Activated CD4-positive, alpha-beta T cell treated with anti-CD3 and anti-CD28 coated beads, Interleukin-2, amount 10 ng/mL, durations not matched to agents 7 days and 5 days (primary cell): ENCODE results near the gene FLRT1. TPM values are rescaled to one million over a fixed set of nuclear protein-coding genes. Genes with fewer than 3 reads are reported as not detected.

Experiments used
- CTCF ChIA-PET: fragments of 350-600 bp; sonication (Branson Sonifier 250); formaldehyde crosslinking; loops from one replicate; lab custom pipeline; 2021; ENCODE audit warnings: antibody characterized with exemption; lab: Charles Lee
- POLR2A ChIA-PET: fragments of 350-600 bp; sonication (Branson Sonifier 250); formaldehyde crosslinking; loops from one replicate; lab custom pipeline; 2021; ENCODE audit warnings: antibody characterized with exemption; lab: Charles Lee
- DNase-seq: peaks from one replicate; pipeline ENCODE4 v3.0.0-alpha.2; 2020
- H3K27ac Mint-ChIP-seq: one replicate; pipeline ENCODE4 v1.8.0; 2021; ENCODE audit warnings: mild to moderate bottlenecking, moderate library complexity, mixed read lengths
- H3K27me3 Mint-ChIP-seq: one replicate; pipeline ENCODE4 v1.8.0; 2021; ENCODE audit warnings: mixed read lengths
- H3K36me3 Mint-ChIP-seq: one replicate; pipeline ENCODE4 v1.8.0; 2021; ENCODE audit warnings: low read depth, mixed read lengths
- H3K4me1 Mint-ChIP-seq: one replicate; pipeline ENCODE4 v1.8.0; 2021; ENCODE audit warnings: mixed read lengths
- H3K4me3 Mint-ChIP-seq: one replicate; pipeline ENCODE4 v1.8.0; 2021; ENCODE audit warnings: mild to moderate bottlenecking, moderate library complexity, mixed read lengths
- H3K9me3 Mint-ChIP-seq: one replicate; pipeline ENCODE4 v1.8.0; 2021; ENCODE audit warnings: mixed read lengths
- total RNA-seq, 2 experiments: library from RNA; stranded (reverse); gene quantifications; one replicate each; pipeline ENCODE4 v1.2.3, GENCODE V29; 2021

Gene FLRT1
- total RNA-seq, 2 experiments from 2014 or later: not detected

DNA sequence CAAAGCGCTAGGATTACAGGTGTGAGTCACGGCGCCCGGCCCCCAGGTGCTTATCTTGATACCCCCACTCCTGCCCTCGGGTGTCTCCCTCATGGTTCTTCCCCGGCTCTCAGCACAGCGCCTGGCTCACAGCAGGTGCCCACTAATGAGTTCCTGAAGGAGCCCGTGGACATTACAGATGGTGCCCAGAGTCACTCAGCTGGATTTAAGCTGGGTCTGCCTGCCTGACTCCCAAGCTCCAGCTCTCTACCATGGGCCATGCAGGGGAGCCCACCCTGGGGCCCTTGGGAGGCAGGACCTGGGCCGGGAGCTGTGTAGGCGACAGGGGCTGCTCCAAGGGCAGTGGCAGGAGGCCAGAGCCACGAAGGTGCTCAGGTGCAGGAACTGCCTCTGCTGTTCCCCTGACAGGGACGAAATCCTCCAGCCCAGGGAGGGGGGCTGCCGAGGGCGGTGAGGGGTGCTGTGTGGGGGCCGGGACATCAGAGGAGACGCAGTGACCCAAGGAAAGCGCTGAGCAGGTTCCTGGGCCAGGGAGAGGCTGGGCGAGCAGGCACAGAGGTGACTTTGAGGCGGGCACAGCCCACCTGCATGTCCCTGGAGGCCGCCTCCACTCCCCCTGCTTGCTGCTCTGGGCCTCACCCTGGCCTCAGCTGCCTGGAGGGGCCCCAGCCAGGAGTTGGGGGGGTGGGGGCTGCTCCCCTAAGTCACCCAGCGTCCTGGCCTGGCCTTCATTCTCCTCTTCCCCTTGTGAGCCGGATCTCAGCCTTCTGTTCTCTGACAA, 14.6 kb upstream of the FLRT1 start:
- Mint-ChIP-seq H3K27ac (no peak overlapping the region), H3K27me3 (no peaks in the 10 kb centered on the region), H3K9me3 (no peaks in the 10 kb centered on the region), H3K4me3 (no peak overlapping the region), H3K4me1 (no peaks in the 10 kb centered on the region), H3K36me3 (no peaks in the 10 kb centered on the region)
- POLR2A ChIA-PET: no interaction called here
- CTCF ChIA-PET: interaction anchor here (0.7 kb wide), 1 partner anchor 20 kb away, joined by 3 read pairs; no protein-coding TSS in a partner anchor
- DNase-seq: no peak

DNA sequence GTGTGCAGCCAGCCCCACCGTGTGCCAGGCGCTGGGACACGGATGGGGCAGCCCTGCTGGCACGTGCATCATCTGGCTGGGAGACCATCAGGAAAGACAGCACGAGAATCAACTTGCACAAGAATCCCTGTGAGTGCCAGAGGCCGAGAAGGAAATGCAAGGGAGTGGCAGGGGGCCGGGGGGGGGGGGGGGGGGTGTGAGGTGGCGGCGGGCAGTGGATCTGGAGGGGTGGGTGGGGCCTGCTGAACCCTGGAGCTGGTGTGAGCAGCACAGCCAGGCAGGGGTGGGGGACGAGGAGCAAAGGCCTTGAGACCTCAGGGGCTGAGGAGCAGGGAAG, 14.0 kb upstream of the FLRT1 start:
- no peak for DNase-seq
- Mint-ChIP-seq H3K36me3 (no peaks in the 10 kb centered on the region), H3K9me3 (no peaks in the 10 kb centered on the region), H3K27ac (no peak overlapping the region), H3K27me3 (no peaks in the 10 kb centered on the region), H3K4me1 (no peaks in the 10 kb centered on the region), H3K4me3 (no peak overlapping the region)
- ChIA-PET CTCF (interaction anchor here (0.7 kb wide), 1 partner anchor 21 kb away, joined by 3 read pairs; no protein-coding TSS in a partner anchor), POLR2A (no interaction called here)

DNA sequence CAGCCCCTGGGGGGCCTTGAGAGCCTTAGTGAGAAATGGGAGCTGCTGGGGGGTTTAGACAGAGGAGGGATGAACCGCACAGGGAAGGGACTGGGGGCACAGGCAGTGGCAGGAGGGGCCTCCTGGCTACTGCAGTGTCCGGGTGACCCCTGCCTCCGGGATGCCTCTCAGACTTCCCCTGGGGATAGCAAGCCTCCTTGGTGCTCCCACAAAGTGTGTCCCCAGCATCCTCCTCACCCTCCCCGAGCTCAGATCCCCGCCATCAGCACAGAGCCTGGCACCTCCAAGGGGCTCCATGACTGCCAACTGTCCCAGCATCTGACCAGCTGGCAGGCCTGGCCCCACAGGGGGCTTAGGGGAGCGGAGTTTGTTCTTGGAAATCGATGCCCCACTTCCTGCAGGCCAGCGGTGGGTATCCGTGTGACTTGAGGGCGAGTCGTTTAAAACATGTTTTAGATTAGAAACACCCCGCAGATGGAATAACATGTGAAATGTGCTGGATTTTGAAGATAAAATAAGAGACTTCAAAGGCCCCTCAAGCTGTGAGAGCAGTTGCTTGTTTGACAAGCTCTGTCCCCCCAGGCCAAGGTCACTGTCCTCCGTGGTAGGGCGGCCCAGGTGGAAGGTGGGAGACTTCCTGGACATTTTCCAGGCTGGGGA, 13.5 kb upstream of the FLRT1 start:
- no peak overlapping the region for H3K4me3 Mint-ChIP-seq

DNA sequence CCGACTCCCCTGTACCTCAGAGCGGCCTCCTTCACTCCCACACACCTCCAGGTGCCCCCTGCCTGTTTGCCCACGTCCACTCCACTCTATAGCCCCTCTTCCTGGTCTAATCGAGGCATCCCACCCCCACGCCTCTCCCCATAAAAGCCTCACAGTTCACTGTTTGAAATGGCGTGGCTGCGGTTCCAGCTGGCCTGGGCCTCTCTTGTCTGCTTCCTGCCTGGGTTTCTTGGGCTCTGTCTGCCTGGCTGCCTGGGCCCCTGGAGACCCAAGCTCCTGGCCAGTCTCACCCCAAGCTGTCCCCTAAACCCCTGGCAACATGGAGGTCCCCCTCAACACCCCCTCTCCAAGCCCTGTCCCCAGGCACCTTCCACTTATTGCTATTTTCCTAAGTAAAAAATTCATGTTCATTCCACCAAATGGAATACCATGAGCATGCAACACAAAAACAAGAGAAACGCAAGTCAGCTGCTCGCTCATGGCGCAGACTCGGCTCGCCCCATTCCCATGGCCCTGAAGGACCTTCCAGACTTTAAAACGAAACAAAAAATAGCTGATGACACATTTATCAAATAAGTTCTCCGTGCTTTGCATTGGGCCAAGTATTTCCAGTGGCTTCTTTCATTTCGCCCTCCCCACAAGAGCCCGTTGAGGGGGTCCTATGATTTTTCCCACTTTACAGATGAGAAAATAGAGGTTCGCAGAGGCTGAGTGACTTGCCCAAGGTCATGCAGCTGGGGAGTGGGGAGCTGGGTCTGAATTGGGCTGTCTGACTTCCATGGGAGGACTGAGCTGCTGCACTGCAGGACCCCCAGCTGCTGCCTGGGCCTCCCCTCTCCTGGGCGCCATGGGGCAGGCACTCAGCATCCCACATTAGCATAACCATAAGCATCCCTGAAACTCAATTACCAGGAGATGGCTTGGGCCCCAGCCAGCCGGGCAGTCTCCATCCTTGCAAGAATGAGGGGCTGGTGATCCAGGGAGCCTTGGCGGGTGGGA, 11.7 kb upstream of the FLRT1 start:
- POLR2A ChIA-PET: interaction anchor here (0.7 kb wide), 1 partner anchor 198 kb away, joined by 3 read pairs; no protein-coding TSS in a partner anchor
- DNase-seq: no peak
- CTCF ChIA-PET: interaction anchor here (1.6 to 2.0 kb wide), 2 partner anchors 10 to 22 kb away, joined by 4 to 6 read pairs; no protein-coding TSS in a partner anchor
- H3K27ac Mint-ChIP-seq: no peak overlapping the region
- peaks cover 2% of the 10 kb centered on the region for H3K4me1 Mint-ChIP-seq
- H3K36me3 Mint-ChIP-seq: no peaks in the 10 kb centered on the region
- peaks cover 3% of the 10 kb centered on the region for H3K27me3 Mint-ChIP-seq
- H3K4me3 Mint-ChIP-seq: no peak overlapping the region
- H3K9me3 Mint-ChIP-seq: no peaks in the 10 kb centered on the region

More for the DNA sequence above, 13.5 kb upstream of the FLRT1 start:
- ChIA-PET POLR2A (no interaction called here), CTCF (interaction anchor here (0.6 to 2.0 kb wide), 3 partner anchors 8 to 1105 kb away, joined by 3 to 6 read pairs (median 4); no protein-coding TSS in a partner anchor)
- no peak for DNase-seq
- Mint-ChIP-seq H3K4me1 (no peaks in the 10 kb centered on the region), H3K9me3 (no peaks in the 10 kb centered on the region), H3K36me3 (no peaks in the 10 kb centered on the region), H3K27me3 (no peaks in the 10 kb centered on the region), H3K27ac (no peak overlapping the region)

DNA sequence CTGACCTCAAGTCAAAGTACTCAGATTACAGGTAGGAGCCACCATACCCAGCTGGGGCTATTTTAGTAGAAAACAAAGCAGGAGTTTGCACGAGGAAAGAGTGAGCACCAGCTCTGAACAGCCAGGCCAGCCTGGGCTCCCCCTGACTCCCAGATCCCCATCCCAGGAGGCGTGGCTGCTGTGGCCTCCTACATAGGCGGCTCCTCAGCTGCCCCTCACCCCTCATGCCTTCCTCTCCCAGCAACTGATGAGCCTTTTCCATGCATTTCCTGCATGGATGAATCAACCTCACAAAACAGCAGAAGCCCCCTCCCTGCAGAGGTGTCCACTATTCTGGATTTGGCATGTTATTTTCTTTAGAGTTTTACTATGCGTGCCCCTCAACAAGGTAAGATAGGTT, 10.5 kb upstream of the FLRT1 start:
- Mint-ChIP-seq H3K27me3 (peaks cover 5% of the 10 kb centered on the region), H3K36me3 (no peaks in the 10 kb centered on the region), H3K27ac (no peak overlapping the region), H3K4me1 (peaks cover 2% of the 10 kb centered on the region), H3K9me3 (no peaks in the 10 kb centered on the region), H3K4me3 (no peak overlapping the region)
- ChIA-PET CTCF (interaction anchor here (0.6 to 2.0 kb wide), 2 partner anchors 22 to 24 kb away, joined by 8 to 9 read pairs; no protein-coding TSS in a partner anchor), POLR2A (no interaction called here)
- no peak for DNase-seq

DNA sequence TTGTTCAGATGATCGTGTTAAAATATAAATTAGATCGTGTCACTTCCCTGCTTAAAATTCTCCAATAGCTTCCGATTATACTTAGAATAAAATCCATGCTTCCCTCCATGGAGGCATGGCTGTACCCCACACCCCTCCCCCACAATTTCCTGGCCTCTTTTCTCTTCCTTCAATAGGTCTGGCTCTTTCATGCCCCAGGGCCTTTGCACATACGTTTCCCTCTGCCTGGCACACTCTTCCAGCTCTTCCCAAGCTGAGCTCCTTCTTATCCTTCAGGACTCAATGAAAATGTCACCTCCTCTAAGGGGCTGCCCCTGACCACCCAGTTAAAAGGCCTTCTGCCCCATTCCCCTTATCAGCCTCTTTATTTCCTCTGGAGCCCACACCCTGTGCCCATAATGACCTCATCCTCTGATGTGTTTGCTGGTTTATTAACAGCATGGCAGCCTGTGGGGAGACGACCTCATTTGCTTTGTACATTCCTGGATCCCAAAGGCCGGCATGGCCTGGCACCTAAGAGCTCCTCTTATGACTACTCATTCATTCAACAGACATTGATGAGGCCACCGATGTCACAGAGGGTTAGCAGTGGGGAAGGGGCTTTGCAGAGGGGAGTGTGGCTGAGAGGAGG, 9.0 kb upstream of the FLRT1 start:
- ChIA-PET POLR2A (no interaction called here), CTCF (interaction anchor here (0.6 to 2.0 kb wide), 4 partner anchors 9 to 103 kb away, joined by 3 to 8 read pairs (median 4); no protein-coding TSS in a partner anchor)
- Mint-ChIP-seq H3K4me1 (peaks cover 2% of the 10 kb centered on the region), H3K9me3 (no peaks in the 10 kb centered on the region), H3K4me3 (no peak overlapping the region), H3K27me3 (peaks cover 5% of the 10 kb centered on the region), H3K36me3 (no peaks in the 10 kb centered on the region), H3K27ac (no peak overlapping the region)
- no peak for DNase-seq

DNA sequence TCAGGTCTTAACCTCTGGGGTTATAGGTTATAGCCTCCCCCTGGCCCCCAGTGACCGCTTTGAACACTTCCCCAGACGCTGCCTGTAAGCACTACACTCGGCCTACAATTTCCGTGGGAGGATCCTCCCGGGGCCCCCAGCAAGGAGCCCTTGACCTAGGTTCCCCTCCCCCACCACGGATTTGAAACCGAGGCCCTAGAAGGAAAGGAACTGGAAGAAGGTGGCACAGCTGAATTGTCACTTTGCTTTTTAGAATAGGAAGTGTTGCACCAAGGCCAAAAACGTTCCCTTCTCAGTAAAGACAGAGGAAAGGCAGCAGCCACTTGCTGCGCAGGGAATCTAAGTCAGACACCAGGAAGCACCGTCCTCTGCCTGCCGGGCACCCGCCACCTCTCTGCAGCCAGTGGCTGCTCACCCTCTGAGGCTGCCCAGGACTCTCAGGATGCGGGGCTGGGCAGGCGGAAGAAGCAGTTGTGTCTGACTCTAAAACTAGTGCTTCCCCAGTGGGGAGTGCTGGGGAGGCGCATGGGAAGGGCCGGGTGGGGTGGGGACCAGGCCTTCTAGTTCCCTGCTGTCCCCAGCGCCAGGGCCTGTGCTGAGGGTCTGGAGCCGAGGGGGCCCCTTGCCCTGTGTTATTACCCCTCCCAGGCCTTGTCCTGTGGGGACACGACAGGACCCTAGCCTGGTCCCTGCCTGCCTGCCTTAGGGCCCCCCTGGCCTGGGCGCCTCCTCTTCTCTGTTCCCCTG, 7.9 kb upstream of the FLRT1 start:
- no peak overlapping the region for H3K4me3 Mint-ChIP-seq
- ChIA-PET CTCF (interaction anchor here (0.8 to 2.8 kb wide), 3 partner anchors 10 to 27 kb away, joined by 3 to 11 read pairs (median 3); no protein-coding TSS in a partner anchor), POLR2A (no interaction called here)
- peaks cover 2% of the 10 kb centered on the region for H3K4me1 Mint-ChIP-seq
- peaks cover 9% of the 10 kb centered on the region for H3K27me3 Mint-ChIP-seq
- no peak overlapping the region for H3K27ac Mint-ChIP-seq
- no peaks in the 10 kb centered on the region for H3K9me3 Mint-ChIP-seq
- no peak for DNase-seq
- no peaks in the 10 kb centered on the region for H3K36me3 Mint-ChIP-seq

DNA sequence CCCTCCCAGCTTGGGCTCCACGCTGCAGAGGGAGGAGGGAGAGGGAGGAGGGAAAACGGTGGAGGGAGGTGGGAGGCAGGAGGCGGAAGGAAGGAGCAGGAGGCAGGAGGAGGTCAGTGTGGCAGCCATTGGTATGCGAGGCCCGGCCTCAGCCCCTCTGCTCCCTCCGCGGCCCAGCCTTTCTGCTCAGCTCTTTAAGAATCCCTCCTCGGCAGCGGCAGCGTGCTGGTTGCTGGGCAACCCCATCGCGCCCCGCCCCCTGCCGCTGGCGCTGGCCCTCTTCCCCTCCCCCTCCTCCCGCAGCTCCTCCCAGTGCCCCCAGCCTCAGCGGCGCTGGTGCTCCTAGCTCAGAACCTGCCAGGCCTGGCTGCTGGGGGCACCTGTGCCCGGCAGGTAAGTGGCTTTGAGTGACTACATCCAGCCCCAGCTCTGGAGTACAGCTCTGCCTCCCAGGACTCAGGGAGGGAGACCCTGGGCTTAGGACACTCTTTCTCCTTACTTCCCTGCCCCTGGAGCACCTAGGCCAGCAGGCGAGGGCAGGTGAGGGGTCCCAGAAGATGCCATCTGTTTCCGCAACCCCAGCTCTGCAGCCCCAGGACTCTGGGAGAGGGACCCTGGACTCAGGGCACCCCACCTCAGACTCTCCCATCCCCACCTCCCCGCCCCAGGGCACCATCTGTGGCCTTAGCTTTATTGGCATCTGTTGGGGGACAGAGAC, 7.2 kb upstream of the FLRT1 start:
- peaks cover 2% of the 10 kb centered on the region for H3K4me1 Mint-ChIP-seq
- POLR2A ChIA-PET: no interaction called here
- CTCF ChIA-PET: interaction anchor here (0.8 to 2.8 kb wide), 3 partner anchors 12 to 28 kb away, joined by 3 to 11 read pairs (median 3); no protein-coding TSS in a partner anchor
- no peak overlapping the region for H3K4me3 Mint-ChIP-seq
- no peaks in the 10 kb centered on the region for H3K9me3 Mint-ChIP-seq
- DNase-seq: no peak
- peaks cover 11% of the 10 kb centered on the region for H3K27me3 Mint-ChIP-seq
- H3K27ac Mint-ChIP-seq: no peak overlapping the region
- no peaks in the 10 kb centered on the region for H3K36me3 Mint-ChIP-seq

DNA sequence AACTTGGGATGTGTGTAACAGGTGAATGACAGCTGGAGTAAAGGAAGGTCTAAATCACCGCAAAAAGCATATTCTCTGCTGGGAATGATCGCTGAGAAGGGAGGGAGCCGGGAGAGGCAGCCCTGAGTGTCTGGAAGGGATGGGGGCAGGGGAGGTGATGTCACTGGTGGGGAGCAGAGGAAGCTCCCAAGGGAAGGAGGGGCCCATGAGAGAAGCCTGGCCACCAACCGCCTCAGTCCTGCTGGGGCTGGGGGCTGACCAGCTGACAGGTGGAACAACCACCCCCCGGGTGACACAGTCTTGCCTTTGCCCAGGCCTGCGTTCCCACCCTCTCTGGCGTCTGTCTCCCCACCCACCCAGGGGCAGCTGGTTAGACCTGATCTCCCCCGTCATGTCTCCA, 6.0 kb upstream of the FLRT1 start:
- CTCF ChIA-PET: interaction anchor here (0.7 to 2.8 kb wide), 4 partner anchors 10 to 552 kb away, joined by 3 to 11 read pairs (median 4); no protein-coding TSS in a partner anchor
- Mint-ChIP-seq H3K27me3 (peaks cover 21% of the 10 kb centered on the region), H3K9me3 (no peaks in the 10 kb centered on the region), H3K4me1 (peaks cover 2% of the 10 kb centered on the region), H3K27ac (no peak overlapping the region), H3K4me3 (no peak overlapping the region), H3K36me3 (no peaks in the 10 kb centered on the region)
- DNase-seq: no peak
- POLR2A ChIA-PET: no interaction called here

DNA sequence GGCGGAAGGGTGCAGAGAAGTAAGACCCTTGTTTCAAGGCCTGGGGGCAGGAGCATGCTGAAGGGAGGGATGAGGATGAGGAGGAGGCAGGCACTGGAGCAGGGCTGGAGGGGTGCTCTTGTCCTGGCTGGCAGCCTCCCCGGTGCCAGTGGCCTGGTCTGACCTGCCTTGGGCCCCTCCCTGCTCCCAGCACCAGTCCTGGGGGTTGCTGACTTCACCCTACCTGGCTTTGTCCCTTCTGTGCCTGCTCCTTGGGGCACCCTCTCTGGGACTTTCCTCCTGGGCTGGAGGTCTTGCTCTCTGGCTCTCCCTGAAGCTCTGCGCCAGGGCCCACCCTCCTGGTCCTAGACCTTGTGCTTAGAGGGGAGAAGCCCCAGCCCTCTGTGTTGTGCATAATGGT, 4.7 kb upstream of the FLRT1 start:
- no peak overlapping the region for H3K27ac Mint-ChIP-seq
- H3K27me3 Mint-ChIP-seq: peaks cover 27% of the 10 kb centered on the region
- no peak for DNase-seq
- ChIA-PET POLR2A (no interaction called here), CTCF (no interaction called here)
- H3K4me1 Mint-ChIP-seq: peaks cover 5% of the 10 kb centered on the region
- no peaks in the 10 kb centered on the region for H3K9me3 Mint-ChIP-seq
- no peaks in the 10 kb centered on the region for H3K36me3 Mint-ChIP-seq
- no peak overlapping the region for H3K4me3 Mint-ChIP-seq

DNA sequence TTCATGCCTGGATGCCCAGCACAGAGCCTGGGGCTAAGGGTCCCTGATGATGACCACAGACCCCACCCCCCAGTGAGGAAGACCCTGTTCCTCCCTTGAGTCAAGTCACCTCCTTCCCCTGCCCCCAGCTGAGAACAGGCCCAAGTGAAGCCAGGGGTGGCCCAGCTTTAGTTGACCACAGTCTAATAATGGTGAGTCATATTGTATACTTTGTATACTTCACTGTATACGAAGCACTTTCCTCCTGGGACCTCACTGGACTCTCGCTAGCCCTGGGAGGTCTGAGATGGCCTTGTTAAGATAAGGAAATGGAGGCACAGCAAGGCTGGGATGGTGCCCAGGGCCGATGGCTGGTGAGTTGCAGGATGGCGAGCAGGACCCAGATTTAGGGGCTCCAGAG, 3.7 kb upstream of the FLRT1 start:
- Mint-ChIP-seq H3K9me3 (no peaks in the 10 kb centered on the region), H3K4me1 (peaks cover 5% of the 10 kb centered on the region), H3K27ac (no peak overlapping the region), H3K27me3 (peaks cover 27% of the 10 kb centered on the region), H3K4me3 (no peak overlapping the region), H3K36me3 (no peaks in the 10 kb centered on the region)
- ChIA-PET POLR2A (no interaction called here), CTCF (no interaction called here)
- DNase-seq: no peak
